HG03097 (cell line): Measurements from ENCODE around the gene NAT14.

ENCODE experiments used
- ATAC-seq: cut with Tn5 transposase; IDR thresholded peaks from one replicate; pipeline ENCODE4 v1.9.1; 2021; ENCODE audit not compliant: unreplicated experiment, low FRiP score

NAT14 gene

GRCh38 chr19:55452749-55453346, 32.1 kb upstream of the NAT14 start:
- ATAC-seq, result no peak

- ATAC-seq, result no peak
These were observed 31.3 kb upstream of the NAT14 start for GRCh38 chr19:55453511-55454260.

GRCh38 chr19:55454787-55455243, 30.2 kb upstream of the NAT14 start:
- ATAC-seq, result no peak

- no peak for ATAC-seq
These were observed 29.3 kb upstream of the NAT14 start for GRCh38 chr19:55455576-55456235.

GRCh38 chr19:55456347-55456746, 28.6 kb upstream of the NAT14 start:
- no peak for ATAC-seq

GRCh38 chr19:55457683-55458457, 27.1 kb upstream of the NAT14 start:
- no peak for ATAC-seq

GRCh38 chr19:55459551-55459949, 25.4 kb upstream of the NAT14 start:
- no peak for ATAC-seq

GRCh38 chr19:55459950-55460657, 24.9 kb upstream of the NAT14 start:
- no peak for ATAC-seq

GRCh38 chr19:55460670-55461258, 24.2 kb upstream of the NAT14 start:
- ATAC-seq, result no peak

GRCh38 chr19:55461259-55461973, 23.6 kb upstream of the NAT14 start, which contains the start of gene ISOC2:
Gene ISOC2 (minus strand): TSS chr19:55461642. CDS start chr19:55456486, 5,156 bp downstream.
- ATAC-seq, result peak; percentile 91

- ATAC-seq, result no peak
These were observed 22.9 kb upstream of the NAT14 start for GRCh38 chr19:55461974-55462626.

- ATAC-seq, result no peak
These were observed 22.3 kb upstream of the NAT14 start for GRCh38 chr19:55462722-55463121.

GRCh38 chr19:55463583-55464031, 21.4 kb upstream of the NAT14 start:
- no peak for ATAC-seq

GRCh38 chr19:55464039-55464661, 20.8 kb upstream of the NAT14 start:
- no peak for ATAC-seq

GRCh38 chr19:55464662-55465054, 20.3 kb upstream of the NAT14 start, which contains the start of gene C19orf85:
Gene C19orf85 (minus strand): TSS chr19:55464751. CDS start chr19:55464554, 197 bp downstream.
- ATAC-seq, result no peak

GRCh38 chr19:55465460-55466240, 19.3 kb upstream of the NAT14 start:
- ATAC-seq, result no peak

GRCh38 chr19:55466241-55466614, 18.8 kb upstream of the NAT14 start:
- ATAC-seq, result no peak
